WTC11 (cell line): ENCODE results near the gene ENTHD1. TPM values are rescaled to one million over a fixed set of nuclear protein-coding genes. Genes with fewer than 3 reads are reported as not detected.

ENCODE experiments used
- ATAC-seq: fragments of 200-7000 bp; cut with Tn5 transposase; 2 replicates; pipeline ENCODE4 v1.10.0; 2021; ENCODE audit warnings: mild to moderate bottlenecking, moderate library complexity
- CTCF ChIA-PET: fragments of 300-600 bp; sonication (Branson Sonifier 250); formaldehyde crosslinking; loops from one replicate; lab custom pipeline; 2021; ENCODE audit warnings: antibody characterized with exemption; lab: Charles Lee
- POLR2A ChIA-PET: fragments of 350-600 bp; sonication (Branson Sonifier 250); formaldehyde crosslinking; loops from one replicate; lab custom pipeline; 2021; ENCODE audit warnings: antibody characterized with exemption; lab: Charles Lee
- DNase-seq: peaks from one replicate; pipeline ENCODE4 v3.0.0; 2021; ENCODE audit warnings: low spot score
- H3K27ac Mint-ChIP-seq: 2 replicates; pipeline ENCODE4 v1.8.0; 2021; ENCODE audit warnings: mixed read lengths
- H3K27me3 Mint-ChIP-seq: 2 replicates; pipeline ENCODE4 v1.8.0; 2021; ENCODE audit warnings: low read depth, mild to moderate bottlenecking, moderate library complexity, mixed read lengths
- H3K36me3 Mint-ChIP-seq: 2 replicates; pipeline ENCODE4 v1.8.0; 2021; ENCODE audit warnings: mixed read lengths
- H3K4me1 Mint-ChIP-seq: 2 replicates; pipeline ENCODE4 v1.8.0; 2022; ENCODE audit warnings: mixed read lengths
- H3K4me3 Mint-ChIP-seq: 2 replicates; pipeline ENCODE4 v1.8.0; 2021; ENCODE audit warnings: mild to moderate bottlenecking, moderate library complexity, mixed read lengths
- H3K9me3 Mint-ChIP-seq: 2 replicates; pipeline ENCODE4 v1.8.0; 2021; ENCODE audit warnings: mixed read lengths
- CREM ChIP-seq: sonication (generic); formaldehyde crosslinking; IDR thresholded peaks from 2 replicates; pipeline ENCODE4 v1.8.1; 2022; ENCODE audit warnings: mild to moderate bottlenecking, missing genetic modification reagents, moderate library complexity
- FOXJ3 ChIP-seq: sonication (generic); formaldehyde crosslinking; IDR thresholded peaks from 2 replicates; pipeline ENCODE4 v1.9.0; 2021; ENCODE audit warnings: missing genetic modification reagents, mild to moderate bottlenecking, borderline replicate concordance
- HMGA2 ChIP-seq: fragments of 250-450 bp; sonication (Bioruptor Pico); IDR thresholded peaks from 2 replicates; pipeline ENCODE4 v1.4.0; 2021; ENCODE audit warnings: mild to moderate bottlenecking, moderate library complexity
- JAZF1 ChIP-seq: fragments of 250-450 bp; sonication (Bioruptor Pico); IDR thresholded peaks from 2 replicates; pipeline ENCODE4 v1.9.0; 2021; ENCODE audit warnings: moderate library complexity, mild to moderate bottlenecking, inconsistent platforms
- KAT7 ChIP-seq: sonication (generic); formaldehyde crosslinking; IDR thresholded peaks from 2 replicates; pipeline ENCODE4 v1.8.1; 2023; ENCODE audit warnings: missing genetic modification reagents, mild to moderate bottlenecking, borderline replicate concordance
- PRRX2 ChIP-seq: fragments of 250-450 bp; sonication (Bioruptor Pico); IDR thresholded peaks from 2 replicates; pipeline ENCODE4 v1.8.0; 2021; ENCODE audit warnings: mild to moderate bottlenecking
- RORB ChIP-seq: fragments of 250-450 bp; sonication (Bioruptor Pico); IDR thresholded peaks from 2 replicates; pipeline ENCODE4 v1.9.0; 2021; ENCODE audit warnings: mild to moderate bottlenecking
- SOX15 ChIP-seq: fragments of 250-450 bp; sonication (Bioruptor Pico); IDR thresholded peaks from 2 replicates; pipeline ENCODE4 v1.9.0; 2021; ENCODE audit warnings: mild to moderate bottlenecking
- ZNF263 ChIP-seq: sonication (generic); formaldehyde crosslinking; IDR thresholded peaks from 2 replicates; pipeline ENCODE4 v1.8.1; 2022; ENCODE audit warnings: low read depth, mild to moderate bottlenecking, moderate library complexity, missing genetic modification reagents
- ZNF416 ChIP-seq: fragments of 250-450 bp; sonication (Bioruptor Pico); IDR thresholded peaks from 2 replicates; pipeline ENCODE4 v1.9.0; 2021; ENCODE audit warnings: mild to moderate bottlenecking, inconsistent platforms
- total RNA-seq: library from RNA; stranded (reverse); gene quantifications from 3 replicates; pipeline ENCODE4 v1.2.3, GENCODE V29; 2021
- TF ChIP-seq, protein P1 (sequence below): sonication (generic); formaldehyde crosslinking; IDR thresholded peaks from 2 replicates; pipeline ENCODE4 v1.8.0; 2022; ENCODE audit warnings: missing genetic modification reagents
- TF ChIP-seq, protein P2 (sequence below): fragments of 250-450 bp; sonication (Bioruptor Pico); IDR thresholded peaks from 2 replicates; pipeline ENCODE4 v1.9.0; 2021; ENCODE audit warnings: moderate library complexity, mild to moderate bottlenecking, inconsistent platforms, borderline replicate concordance
- TF ChIP-seq, protein P3 (sequence below): sonication (generic); formaldehyde crosslinking; conservative IDR thresholded peaks from 2 replicates; pipeline ENCODE4 v1.8.1; 2023; ENCODE audit warnings: mild to moderate bottlenecking, low read depth, missing genetic modification reagents, moderate library complexity
- TF ChIP-seq, protein P4 (sequence below): sonication (generic); formaldehyde crosslinking; IDR thresholded peaks from 2 replicates; pipeline ENCODE4 v1.8.1; 2022; ENCODE audit warnings: missing genetic modification reagents, borderline replicate concordance
- TF ChIP-seq, protein P5 (sequence below): sonication (generic); formaldehyde crosslinking; IDR thresholded peaks from 2 replicates; pipeline ENCODE4 v1.8.1; 2022; ENCODE audit warnings: mild to moderate bottlenecking, moderate library complexity, missing genetic modification reagents
- TF ChIP-seq, protein P6 (sequence below): sonication (generic); formaldehyde crosslinking; IDR thresholded peaks from 2 replicates; pipeline ENCODE4 v1.8.0; 2023; ENCODE audit warnings: mild to moderate bottlenecking, missing genetic modification reagents
- TF ChIP-seq, protein P7 (sequence below): sonication (generic); formaldehyde crosslinking; IDR thresholded peaks from 2 replicates; pipeline ENCODE4 v1.8.0; 2022; ENCODE audit warnings: mild to moderate bottlenecking, missing genetic modification reagents
- TF ChIP-seq, protein P8 (sequence below): fragments of 250-450 bp; sonication (Bioruptor Pico); IDR thresholded peaks from 2 replicates; pipeline ENCODE4 v1.8.0; 2021; ENCODE audit warnings: mild to moderate bottlenecking

The ENTHD1 gene
- total RNA-seq, 1 experiment from 2014 or later = not detected

DNA sequence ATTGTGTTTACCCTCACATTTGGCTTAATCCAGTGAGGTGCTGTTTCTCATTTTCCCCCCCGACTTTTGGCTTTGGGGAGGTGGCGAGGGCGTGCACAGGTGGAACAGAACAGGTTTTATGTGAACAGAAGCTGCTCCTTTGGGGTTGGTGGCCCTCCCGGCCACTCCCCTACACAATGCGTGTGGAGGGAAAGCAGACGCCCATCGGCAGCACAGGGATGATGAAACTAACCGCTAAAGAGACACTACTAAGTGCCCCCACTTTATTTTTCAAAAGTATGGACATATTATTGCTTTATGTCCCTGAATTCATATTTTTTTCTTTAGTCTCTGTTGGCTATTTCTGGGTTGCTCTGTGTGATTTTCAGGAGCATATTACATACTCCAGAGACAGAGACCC, 160.9 kb downstream of the ENTHD1 start:
- DNase-seq = no peak
- H3K27me3 Mint-ChIP-seq = no peaks in the 10 kb centered on the region
- H3K36me3 Mint-ChIP-seq = no peaks in the 10 kb centered on the region
- no peak overlapping the region for H3K27ac Mint-ChIP-seq
- no peak for ATAC-seq
- H3K9me3 Mint-ChIP-seq = no peaks in the 10 kb centered on the region
- POLR2A ChIA-PET = no interaction called here
- TF ChIP-seq FOXJ3 (CRISPR knock-in tag) (no peak), JAZF1 (no peak), HMGA2 (CRISPR knock-in tag) (no peak), ZNF416 (no peak), SOX15 (CRISPR knock-in tag) (no peak), RORB (no peak), KAT7 (CRISPR knock-in tag) (no peak), CREM (no peak), ZNF263 (CRISPR knock-in tag) (no peak), PRRX2 (CRISPR knock-in tag) (no peak)
- TF ChIP-seq, protein P1, sequence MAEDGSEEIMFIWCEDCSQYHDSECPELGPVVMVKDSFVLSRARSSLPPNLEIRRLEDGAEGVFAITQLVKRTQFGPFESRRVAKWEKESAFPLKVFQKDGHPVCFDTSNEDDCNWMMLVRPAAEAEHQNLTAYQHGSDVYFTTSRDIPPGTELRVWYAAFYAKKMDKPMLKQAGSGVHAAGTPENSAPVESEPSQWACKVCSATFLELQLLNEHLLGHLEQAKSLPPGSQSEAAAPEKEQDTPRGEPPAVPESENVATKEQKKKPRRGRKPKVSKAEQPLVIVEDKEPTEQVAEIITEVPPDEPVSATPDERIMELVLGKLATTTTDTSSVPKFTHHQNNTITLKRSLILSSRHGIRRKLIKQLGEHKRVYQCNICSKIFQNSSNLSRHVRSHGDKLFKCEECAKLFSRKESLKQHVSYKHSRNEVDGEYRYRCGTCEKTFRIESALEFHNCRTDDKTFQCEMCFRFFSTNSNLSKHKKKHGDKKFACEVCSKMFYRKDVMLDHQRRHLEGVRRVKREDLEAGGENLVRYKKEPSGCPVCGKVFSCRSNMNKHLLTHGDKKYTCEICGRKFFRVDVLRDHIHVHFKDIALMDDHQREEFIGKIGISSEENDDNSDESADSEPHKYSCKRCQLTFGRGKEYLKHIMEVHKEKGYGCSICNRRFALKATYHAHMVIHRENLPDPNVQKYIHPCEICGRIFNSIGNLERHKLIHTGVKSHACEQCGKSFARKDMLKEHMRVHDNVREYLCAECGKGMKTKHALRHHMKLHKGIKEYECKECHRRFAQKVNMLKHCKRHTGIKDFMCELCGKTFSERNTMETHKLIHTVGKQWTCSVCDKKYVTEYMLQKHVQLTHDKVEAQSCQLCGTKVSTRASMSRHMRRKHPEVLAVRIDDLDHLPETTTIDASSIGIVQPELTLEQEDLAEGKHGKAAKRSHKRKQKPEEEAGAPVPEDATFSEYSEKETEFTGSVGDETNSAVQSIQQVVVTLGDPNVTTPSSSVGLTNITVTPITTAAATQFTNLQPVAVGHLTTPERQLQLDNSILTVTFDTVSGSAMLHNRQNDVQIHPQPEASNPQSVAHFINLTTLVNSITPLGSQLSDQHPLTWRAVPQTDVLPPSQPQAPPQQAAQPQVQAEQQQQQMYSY = no peak
- TF ChIP-seq, protein P2, sequence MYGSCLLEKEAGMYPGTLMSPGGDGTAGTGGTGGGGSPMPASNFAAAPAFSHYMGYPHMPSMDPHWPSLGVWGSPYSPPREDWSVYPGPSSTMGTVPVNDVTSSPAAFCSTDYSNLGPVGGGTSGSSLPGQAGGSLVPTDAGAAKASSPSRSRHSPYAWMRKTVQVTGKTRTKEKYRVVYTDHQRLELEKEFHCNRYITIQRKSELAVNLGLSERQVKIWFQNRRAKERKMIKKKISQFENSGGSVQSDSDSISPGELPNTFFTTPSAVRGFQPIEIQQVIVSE (CRISPR knock-in tag) = no peak
- TF ChIP-seq, protein P3, sequence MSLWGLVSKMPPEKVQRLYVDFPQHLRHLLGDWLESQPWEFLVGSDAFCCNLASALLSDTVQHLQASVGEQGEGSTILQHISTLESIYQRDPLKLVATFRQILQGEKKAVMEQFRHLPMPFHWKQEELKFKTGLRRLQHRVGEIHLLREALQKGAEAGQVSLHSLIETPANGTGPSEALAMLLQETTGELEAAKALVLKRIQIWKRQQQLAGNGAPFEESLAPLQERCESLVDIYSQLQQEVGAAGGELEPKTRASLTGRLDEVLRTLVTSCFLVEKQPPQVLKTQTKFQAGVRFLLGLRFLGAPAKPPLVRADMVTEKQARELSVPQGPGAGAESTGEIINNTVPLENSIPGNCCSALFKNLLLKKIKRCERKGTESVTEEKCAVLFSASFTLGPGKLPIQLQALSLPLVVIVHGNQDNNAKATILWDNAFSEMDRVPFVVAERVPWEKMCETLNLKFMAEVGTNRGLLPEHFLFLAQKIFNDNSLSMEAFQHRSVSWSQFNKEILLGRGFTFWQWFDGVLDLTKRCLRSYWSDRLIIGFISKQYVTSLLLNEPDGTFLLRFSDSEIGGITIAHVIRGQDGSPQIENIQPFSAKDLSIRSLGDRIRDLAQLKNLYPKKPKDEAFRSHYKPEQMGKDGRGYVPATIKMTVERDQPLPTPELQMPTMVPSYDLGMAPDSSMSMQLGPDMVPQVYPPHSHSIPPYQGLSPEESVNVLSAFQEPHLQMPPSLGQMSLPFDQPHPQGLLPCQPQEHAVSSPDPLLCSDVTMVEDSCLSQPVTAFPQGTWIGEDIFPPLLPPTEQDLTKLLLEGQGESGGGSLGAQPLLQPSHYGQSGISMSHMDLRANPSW (CRISPR knock-in tag) = no peak
- TF ChIP-seq, protein P4, sequence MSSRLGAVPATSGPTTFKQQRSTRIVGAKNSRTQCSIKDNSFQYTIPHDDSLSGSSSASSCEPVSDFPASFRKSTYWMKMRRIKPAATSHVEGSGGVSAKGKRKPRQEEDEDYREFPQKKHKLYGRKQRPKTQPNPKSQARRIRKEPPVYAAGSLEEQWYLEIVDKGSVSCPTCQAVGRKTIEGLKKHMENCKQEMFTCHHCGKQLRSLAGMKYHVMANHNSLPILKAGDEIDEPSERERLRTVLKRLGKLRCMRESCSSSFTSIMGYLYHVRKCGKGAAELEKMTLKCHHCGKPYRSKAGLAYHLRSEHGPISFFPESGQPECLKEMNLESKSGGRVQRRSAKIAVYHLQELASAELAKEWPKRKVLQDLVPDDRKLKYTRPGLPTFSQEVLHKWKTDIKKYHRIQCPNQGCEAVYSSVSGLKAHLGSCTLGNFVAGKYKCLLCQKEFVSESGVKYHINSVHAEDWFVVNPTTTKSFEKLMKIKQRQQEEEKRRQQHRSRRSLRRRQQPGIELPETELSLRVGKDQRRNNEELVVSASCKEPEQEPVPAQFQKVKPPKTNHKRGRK = no peak
- TF ChIP-seq, protein P5, sequence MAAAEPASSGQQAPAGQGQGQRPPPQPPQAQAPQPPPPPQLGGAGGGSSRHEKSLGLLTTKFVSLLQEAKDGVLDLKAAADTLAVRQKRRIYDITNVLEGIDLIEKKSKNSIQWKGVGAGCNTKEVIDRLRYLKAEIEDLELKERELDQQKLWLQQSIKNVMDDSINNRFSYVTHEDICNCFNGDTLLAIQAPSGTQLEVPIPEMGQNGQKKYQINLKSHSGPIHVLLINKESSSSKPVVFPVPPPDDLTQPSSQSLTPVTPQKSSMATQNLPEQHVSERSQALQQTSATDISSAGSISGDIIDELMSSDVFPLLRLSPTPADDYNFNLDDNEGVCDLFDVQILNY = no peak
- TF ChIP-seq, protein P6, sequence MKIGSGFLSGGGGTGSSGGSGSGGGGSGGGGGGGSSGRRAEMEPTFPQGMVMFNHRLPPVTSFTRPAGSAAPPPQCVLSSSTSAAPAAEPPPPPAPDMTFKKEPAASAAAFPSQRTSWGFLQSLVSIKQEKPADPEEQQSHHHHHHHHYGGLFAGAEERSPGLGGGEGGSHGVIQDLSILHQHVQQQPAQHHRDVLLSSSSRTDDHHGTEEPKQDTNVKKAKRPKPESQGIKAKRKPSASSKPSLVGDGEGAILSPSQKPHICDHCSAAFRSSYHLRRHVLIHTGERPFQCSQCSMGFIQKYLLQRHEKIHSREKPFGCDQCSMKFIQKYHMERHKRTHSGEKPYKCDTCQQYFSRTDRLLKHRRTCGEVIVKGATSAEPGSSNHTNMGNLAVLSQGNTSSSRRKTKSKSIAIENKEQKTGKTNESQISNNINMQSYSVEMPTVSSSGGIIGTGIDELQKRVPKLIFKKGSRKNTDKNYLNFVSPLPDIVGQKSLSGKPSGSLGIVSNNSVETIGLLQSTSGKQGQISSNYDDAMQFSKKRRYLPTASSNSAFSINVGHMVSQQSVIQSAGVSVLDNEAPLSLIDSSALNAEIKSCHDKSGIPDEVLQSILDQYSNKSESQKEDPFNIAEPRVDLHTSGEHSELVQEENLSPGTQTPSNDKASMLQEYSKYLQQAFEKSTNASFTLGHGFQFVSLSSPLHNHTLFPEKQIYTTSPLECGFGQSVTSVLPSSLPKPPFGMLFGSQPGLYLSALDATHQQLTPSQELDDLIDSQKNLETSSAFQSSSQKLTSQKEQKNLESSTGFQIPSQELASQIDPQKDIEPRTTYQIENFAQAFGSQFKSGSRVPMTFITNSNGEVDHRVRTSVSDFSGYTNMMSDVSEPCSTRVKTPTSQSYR = no peak
- TF ChIP-seq, protein P7, sequence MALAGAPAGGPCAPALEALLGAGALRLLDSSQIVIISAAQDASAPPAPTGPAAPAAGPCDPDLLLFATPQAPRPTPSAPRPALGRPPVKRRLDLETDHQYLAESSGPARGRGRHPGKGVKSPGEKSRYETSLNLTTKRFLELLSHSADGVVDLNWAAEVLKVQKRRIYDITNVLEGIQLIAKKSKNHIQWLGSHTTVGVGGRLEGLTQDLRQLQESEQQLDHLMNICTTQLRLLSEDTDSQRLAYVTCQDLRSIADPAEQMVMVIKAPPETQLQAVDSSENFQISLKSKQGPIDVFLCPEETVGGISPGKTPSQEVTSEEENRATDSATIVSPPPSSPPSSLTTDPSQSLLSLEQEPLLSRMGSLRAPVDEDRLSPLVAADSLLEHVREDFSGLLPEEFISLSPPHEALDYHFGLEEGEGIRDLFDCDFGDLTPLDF (CRISPR knock-in tag) = no peak
- TF ChIP-seq, protein P8, sequence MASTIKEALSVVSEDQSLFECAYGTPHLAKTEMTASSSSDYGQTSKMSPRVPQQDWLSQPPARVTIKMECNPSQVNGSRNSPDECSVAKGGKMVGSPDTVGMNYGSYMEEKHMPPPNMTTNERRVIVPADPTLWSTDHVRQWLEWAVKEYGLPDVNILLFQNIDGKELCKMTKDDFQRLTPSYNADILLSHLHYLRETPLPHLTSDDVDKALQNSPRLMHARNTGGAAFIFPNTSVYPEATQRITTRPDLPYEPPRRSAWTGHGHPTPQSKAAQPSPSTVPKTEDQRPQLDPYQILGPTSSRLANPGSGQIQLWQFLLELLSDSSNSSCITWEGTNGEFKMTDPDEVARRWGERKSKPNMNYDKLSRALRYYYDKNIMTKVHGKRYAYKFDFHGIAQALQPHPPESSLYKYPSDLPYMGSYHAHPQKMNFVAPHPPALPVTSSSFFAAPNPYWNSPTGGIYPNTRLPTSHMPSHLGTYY = no peak
- peaks cover 15% of the 10 kb centered on the region; the same call in 1 of the 2 replicates for H3K4me1 Mint-ChIP-seq
- H3K4me3 Mint-ChIP-seq = no peak overlapping the region
- CTCF ChIA-PET = interaction anchor here (0.8 to 2.8 kb wide), 7 partner anchors 11 to 198 kb away, joined by 3 to 17 read pairs (median 3); no protein-coding TSS in a partner anchor
